Fibroblast of mammary gland (primary cell): ENCODE data around the gene NOL4L.

Experiments used
- DNase-seq: peaks from one replicate; pipeline ENCODE4 v3.0.0-alpha.2; 2010; ENCODE audit warnings: low read depth
- H3K4me3 ChIP-seq: 2 replicates; pipeline ENCODE4 v1.5.1; 2011; ENCODE audit warnings: low read depth, mild to moderate bottlenecking, low read length, moderate library complexity; ENCODE audit not compliant: control insufficient read depth
- CTCF ChIP-seq: conservative IDR thresholded peaks from 2 replicates; pipeline ENCODE4 v1.5.1; 2011; ENCODE audit warnings: low read depth, low read length, inconsistent platforms; ENCODE audit not compliant: control insufficient read depth, insufficient read depth

Gene NOL4L

GRCh38 chr20:32514760-32515159, 70.4 kb downstream of the NOL4L start:
- no peak for DNase-seq
- H3K4me3 ChIP-seq, result no peak overlapping the region
- no peak for TF ChIP-seq CTCF

- H3K4me3 ChIP-seq, result no peak overlapping the region
- no peak for TF ChIP-seq CTCF
- DNase-seq, result no peak
Measured at GRCh38 chr20:32513031-32513866, 71.9 kb downstream of the NOL4L start.

GRCh38 chr20:32512047-32512385, 73.1 kb downstream of the NOL4L start:
- no peak for TF ChIP-seq CTCF
- no peak for DNase-seq
- no peak overlapping the region for H3K4me3 ChIP-seq

GRCh38 chr20:32511358-32512046, 73.6 kb downstream of the NOL4L start:
- DNase-seq, result no peak
- no peak overlapping the region for H3K4me3 ChIP-seq
- TF ChIP-seq CTCF, result no peak

GRCh38 chr20:32510601-32511357, 74.4 kb downstream of the NOL4L start:
- DNase-seq, result no peak
- no peak for TF ChIP-seq CTCF
- H3K4me3 ChIP-seq, result no peak overlapping the region

GRCh38 chr20:32510120-32510600, 75.0 kb downstream of the NOL4L start:
- no peak overlapping the region for H3K4me3 ChIP-seq
- TF ChIP-seq CTCF, result no peak
- DNase-seq, result no peak
